ENCODE data around the gene PRPF39. TPM values are rescaled to one million over a fixed set of nuclear protein-coding genes. Genes with fewer than 3 reads are reported as not detected.

Gene PRPF39
- total and polyA plus RNA-seq, 2 of the 13 experiments (the other 11 are each of a cell fraction or from before 2014, with no cell fraction given), result 44.2 to 65.0 TPM

DNA sequence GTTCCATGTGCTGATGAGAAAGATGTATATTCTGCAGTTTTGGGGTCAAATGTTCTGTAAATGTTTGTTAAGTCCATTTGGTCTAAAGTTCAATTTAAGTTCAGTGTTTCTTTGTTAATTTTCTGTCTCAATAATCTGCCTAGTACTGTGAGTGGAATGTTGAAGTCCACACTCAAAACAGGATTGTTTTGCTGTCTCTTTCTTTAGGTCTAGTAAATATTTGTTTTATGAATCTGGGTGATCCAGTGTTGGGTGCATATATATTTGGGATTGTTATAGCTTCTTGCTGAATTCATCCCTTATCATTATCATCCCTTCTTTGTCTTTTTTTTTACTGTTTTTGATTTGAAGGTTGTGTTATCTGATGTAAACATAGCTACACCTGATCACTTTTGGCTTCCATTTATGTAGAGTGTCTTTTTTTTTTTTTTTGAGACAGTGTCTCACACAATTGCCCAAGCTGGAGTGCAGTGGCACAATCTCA lies 26.0 kb upstream of the PRPF39 start (continued):
- TF ChIP-seq, protein P1, sequence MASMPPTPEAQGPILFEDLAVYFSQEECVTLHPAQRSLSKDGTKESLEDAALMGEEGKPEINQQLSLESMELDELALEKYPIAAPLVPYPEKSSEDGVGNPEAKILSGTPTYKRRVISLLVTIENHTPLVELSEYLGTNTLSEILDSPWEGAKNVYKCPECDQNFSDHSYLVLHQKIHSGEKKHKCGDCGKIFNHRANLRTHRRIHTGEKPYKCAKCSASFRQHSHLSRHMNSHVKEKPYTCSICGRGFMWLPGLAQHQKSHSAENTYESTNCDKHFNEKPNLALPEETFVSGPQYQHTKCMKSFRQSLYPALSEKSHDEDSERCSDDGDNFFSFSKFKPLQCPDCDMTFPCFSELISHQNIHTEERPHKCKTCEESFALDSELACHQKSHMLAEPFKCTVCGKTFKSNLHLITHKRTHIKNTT (CRISPR knock-in tag; IDR thresholded peaks at IDR 0.05), result no peak
- no peak for TF ChIP-seq ZSCAN12 (CRISPR knock-in tag; IDR thresholded peaks at IDR 0.05)
- TF ChIP-seq ZNF44 (CRISPR knock-in tag; IDR thresholded peaks at IDR 0.05), result no peak
- TF ChIP-seq GATAD2A (CRISPR knock-in tag; IDR thresholded peaks at IDR 0.05), result peak; percentile 78
- TF ChIP-seq BRD4 (CRISPR knock-in tag; IDR thresholded peaks at IDR 0.05), result no peak
- TF ChIP-seq ATRX (CRISPR knock-in tag; IDR thresholded peaks at IDR 0.05; ENCODE audit: borderline replicate concordance), result no peak
- TF ChIP-seq, protein P2, sequence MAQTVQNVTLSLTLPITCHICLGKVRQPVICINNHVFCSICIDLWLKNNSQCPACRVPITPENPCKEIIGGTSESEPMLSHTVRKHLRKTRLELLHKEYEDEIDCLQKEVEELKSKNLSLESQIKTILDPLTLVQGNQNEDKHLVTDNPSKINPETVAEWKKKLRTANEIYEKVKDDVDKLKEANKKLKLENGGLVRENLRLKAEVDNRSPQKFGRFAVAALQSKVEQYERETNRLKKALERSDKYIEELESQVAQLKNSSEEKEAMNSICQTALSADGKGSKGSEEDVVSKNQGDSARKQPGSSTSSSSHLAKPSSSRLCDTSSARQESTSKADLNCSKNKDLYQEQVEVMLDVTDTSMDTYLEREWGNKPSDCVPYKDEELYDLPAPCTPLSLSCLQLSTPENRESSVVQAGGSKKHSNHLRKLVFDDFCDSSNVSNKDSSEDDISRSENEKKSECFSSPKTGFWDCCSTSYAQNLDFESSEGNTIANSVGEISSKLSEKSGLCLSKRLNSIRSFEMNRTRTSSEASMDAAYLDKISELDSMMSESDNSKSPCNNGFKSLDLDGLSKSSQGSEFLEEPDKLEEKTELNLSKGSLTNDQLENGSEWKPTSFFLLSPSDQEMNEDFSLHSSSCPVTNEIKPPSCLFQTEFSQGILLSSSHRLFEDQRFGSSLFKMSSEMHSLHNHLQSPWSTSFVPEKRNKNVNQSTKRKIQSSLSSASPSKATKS (CRISPR knock-in tag; IDR thresholded peaks at IDR 0.05), result no peak
- no peak for TF ChIP-seq TSC22D2 (CRISPR knock-in tag; IDR thresholded peaks at IDR 0.05; ENCODE audit: borderline replicate concordance)
- TF ChIP-seq XRCC5 (optimal IDR thresholded peaks at IDR 0.05; ENCODE audit: low read length), result no peak
- TF ChIP-seq HNF4G (IDR thresholded peaks at IDR 0.05; ENCODE audit: borderline replicate concordance, low read depth, low read length), result no peak
- TF ChIP-seq HNF4G (CRISPR knock-in tag; IDR thresholded peaks at IDR 0.05; ENCODE audit: borderline replicate concordance, low read depth), result peak; percentile 21; the same call in 1 of the 2 replicates
- no peak for TF ChIP-seq BRCA1 (CRISPR knock-in tag; IDR thresholded peaks at IDR 0.05)
- TF ChIP-seq ATM (IDR thresholded peaks at IDR 0.05; ENCODE audit: borderline replicate concordance), result no peak
- TF ChIP-seq NR2F6 (IDR thresholded peaks at IDR 0.05), result peak; percentile 87
- TF ChIP-seq NR2F6 (CRISPR knock-in tag; IDR thresholded peaks at IDR 0.05), result peak; percentile 91
- TF ChIP-seq PHF21A (CRISPR knock-in tag; IDR thresholded peaks at IDR 0.05), result peak; percentile 44; the same call in 1 of the 2 replicates
- no peak for TF ChIP-seq FLYWCH1 (CRISPR knock-in tag; IDR thresholded peaks at IDR 0.05)
- TF ChIP-seq NFYB (CRISPR knock-in tag; IDR thresholded peaks at IDR 0.05), result no peak
- no peak for TF ChIP-seq NFE2 (CRISPR knock-in tag; IDR thresholded peaks at IDR 0.05)
- no peak for TF ChIP-seq ZNF337 (CRISPR knock-in tag; IDR thresholded peaks at IDR 0.05; ENCODE audit: borderline replicate concordance, low read depth)
- TF ChIP-seq, protein P3, sequence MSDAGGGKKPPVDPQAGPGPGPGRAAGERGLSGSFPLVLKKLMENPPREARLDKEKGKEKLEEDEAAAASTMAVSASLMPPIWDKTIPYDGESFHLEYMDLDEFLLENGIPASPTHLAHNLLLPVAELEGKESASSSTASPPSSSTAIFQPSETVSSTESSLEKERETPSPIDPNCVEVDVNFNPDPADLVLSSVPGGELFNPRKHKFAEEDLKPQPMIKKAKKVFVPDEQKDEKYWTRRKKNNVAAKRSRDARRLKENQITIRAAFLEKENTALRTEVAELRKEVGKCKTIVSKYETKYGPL (CRISPR knock-in tag; IDR thresholded peaks at IDR 0.05), result no peak
- no peak for TF ChIP-seq THAP9 (CRISPR knock-in tag; IDR thresholded peaks at IDR 0.05; ENCODE audit: borderline replicate concordance)
- TF ChIP-seq JUNB (CRISPR knock-in tag; IDR thresholded peaks at IDR 0.05; ENCODE audit: borderline replicate concordance), result no peak
- TF ChIP-seq HMG20A (CRISPR knock-in tag; IDR thresholded peaks at IDR 0.05; ENCODE audit: borderline replicate concordance), result peak; percentile 91
- TF ChIP-seq ZNF234 (CRISPR knock-in tag; conservative IDR thresholded peaks at IDR 0.05), result no peak
- TF ChIP-seq ZNF563 (CRISPR knock-in tag; IDR thresholded peaks at IDR 0.05), result no peak
- no peak for TF ChIP-seq ARID2 (CRISPR knock-in tag; IDR thresholded peaks at IDR 0.05; ENCODE audit: borderline replicate concordance)

Measured in HepG2 (cell line).